NT2/D1 (cell line): ENCODE measurements around the gene PRKN.

Source experiments
- SUZ12 ChIP-seq: IDR thresholded peaks from 2 replicates; pipeline ENCODE4 v1.6.1; 2011; ENCODE audit not compliant: insufficient read length, insufficient read depth; ENCODE audit errors: extremely low read depth
- YY1 ChIP-seq: IDR thresholded peaks from 2 replicates; pipeline ENCODE4 v1.6.1; 2011; ENCODE audit not compliant: insufficient read length, insufficient read depth
- ZNF274 ChIP-seq: IDR thresholded peaks from 2 replicates; pipeline ENCODE4 v1.6.1; 2011; ENCODE audit warnings: mild to moderate bottlenecking, low read depth, low read length

GRCh38 chr6:162056061-162056460 lies 671.5 kb downstream of the PRKN start:
- TF ChIP-seq SUZ12 (no peak), YY1 (no peak), ZNF274 (no peak)
